Measurements from ENCODE around the gene DSG3.

DSG3 gene

DNA sequence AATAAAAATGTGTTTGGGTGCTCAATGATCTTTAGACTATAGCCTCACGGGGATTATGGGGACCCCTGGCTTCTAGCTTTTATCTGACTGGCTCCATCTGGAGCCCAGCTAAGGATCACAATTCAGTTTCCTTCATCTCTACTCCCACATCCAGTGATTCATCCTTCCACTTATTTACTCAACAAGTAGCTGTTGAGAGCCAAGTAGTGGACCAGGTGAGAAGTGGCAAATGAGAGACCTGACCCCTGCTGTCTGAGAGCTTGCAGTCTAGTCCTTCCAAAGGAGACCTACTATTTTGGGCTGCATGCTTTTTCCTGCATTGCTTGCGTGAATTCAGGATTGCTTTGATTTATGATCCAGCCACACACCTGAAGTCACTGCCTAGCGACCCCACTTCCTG, 10.7 kb upstream of the DSG3 start:
- no peak for DNase-seq

DNA sequence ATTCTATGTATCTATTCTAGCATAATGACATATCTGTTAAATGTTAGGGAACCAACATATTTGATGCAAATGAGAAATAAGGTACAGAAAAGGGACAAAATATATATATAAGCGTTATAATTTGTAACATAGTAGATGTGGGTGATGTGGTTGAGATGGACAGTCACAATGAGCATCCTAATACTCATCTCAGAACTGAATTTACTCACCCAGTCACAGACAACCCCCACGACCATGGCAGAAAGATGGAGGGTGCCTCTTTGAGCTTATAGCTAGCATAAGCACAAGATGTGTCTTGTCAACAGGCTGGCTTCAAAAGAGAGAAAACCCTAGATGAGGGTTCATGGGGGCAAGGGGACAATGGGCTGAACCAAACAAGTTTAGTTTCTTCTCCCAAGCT, 9.1 kb upstream of the DSG3 start:
- no peak for DNase-seq

GRCh38 chr18:31439807-31440325, 7.7 kb upstream of the DSG3 start:
- DNase-seq = no peak

GRCh38 chr18:31440787-31441186, 6.8 kb upstream of the DSG3 start:
- DNase-seq = no peak

DNA sequence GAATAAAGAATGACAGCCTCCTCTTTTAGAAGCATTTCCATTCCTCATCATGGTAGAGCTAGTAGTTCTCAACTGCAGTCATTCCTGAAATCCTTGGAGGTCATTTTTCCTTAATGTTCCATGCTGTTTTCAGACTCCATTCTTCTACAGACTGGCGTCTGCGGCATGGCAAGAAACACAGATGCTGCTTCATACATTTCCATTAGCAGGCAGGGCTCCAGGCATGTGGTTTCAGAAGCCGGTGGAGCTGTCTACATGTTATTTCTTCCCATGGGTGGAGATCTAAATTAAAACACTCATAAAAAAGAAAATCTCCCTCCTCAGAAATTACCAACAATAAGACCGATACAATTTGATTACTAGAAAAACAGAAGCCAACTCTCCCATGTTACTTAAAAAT, 6.0 kb upstream of the DSG3 start:
- no peak for DNase-seq

- DNase-seq = no peak
These were observed 3.4 kb upstream of the DSG3 start for GRCh38 chr18:31444142-31444541.

GRCh38 chr18:31445908-31446307, 1.6 kb upstream of the DSG3 start:
- no peak for DNase-seq

GRCh38 chr18:31446854-31447253, 687 bp upstream of the DSG3 start:
- no peak for DNase-seq

DNA sequence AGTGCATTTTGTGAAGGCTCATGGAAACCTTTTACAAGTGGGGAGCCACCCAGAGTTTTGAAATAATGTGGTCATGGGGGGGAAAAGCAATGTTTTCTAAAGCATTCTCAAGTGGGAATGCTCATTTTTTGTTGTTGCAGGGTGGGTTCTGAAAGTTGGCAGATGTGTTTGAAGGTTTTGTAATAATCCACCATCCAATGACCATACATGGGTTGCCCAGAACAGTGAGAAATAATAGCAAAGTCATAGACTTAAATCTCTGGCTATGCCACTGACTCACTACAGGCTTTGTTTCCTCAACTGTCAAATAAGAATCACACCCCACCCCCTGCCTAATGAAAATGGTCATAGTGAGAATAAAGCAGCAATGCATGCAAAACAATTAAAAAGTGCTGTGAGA, 2.9 kb downstream of the DSG3 start:
- DNase-seq = no peak

DNA sequence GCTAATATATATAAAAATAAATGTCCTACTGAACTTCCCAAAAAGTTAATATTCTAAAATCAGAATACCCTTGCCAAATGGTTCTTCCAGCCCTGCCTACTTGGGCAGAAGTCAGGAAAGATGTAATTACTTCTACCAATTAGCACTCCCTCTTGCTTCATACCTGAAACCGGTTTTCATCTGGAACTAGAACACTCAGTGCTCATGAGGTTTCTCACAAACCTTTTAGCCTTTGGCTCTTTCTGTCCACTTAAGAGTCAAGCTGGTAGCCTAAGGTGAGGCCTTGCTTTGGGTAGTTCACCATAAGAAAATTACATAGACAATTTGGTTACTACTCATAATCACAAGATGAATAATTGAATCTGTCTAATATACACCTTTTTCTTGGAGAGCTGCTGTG, 4.1 kb downstream of the DSG3 start:
- DNase-seq = no peak

GRCh38 chr18:31454066-31454708, 6.6 kb downstream of the DSG3 start:
- no peak for DNase-seq

DNA sequence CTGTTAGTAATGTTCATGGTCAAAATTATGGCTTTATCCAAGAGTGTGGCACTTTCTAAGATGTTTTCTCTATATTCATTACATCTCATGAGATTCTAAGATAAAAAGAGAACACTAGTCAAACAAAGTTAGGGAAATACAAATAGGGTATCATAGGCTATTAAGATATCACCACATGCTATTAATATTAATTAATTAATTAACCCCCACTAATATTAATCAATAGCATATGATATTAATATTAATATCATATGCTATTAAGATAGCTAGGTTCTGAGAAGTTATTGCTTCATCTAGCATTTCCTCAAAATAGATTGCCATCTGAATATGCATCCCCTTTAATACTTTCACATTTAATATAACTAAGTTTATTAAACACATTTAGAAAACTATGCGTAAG, 22.1 kb downstream of the DSG3 start:
- DNase-seq = no peak

DNA sequence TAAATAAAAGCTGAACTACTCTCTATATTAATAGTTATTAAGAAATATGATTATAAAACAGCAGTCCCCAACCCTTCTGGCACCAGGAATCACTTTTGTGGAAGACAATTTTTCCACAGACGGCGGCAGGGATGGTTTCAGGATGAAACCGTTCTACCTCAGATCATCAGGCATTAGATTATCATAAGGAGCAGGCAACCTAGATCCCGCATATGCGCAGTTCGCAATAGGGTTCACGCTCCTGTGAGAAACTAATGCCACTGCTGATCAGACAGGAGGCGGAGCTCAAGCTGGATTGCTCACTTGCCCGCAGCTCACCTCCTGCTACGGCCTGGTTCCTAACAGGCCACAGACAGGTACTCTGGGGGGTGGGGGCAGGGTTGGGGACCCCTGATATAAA, 31.1 kb downstream of the DSG3 start:
- DNase-seq = no peak

GRCh38 chr18:31482051-31482450, 34.5 kb downstream of the DSG3 start:
- no peak for DNase-seq

- no peak for DNase-seq
These were observed 35.9 kb downstream of the DSG3 start for GRCh38 chr18:31483396-31483795.

- no peak for DNase-seq
These were observed 36.9 kb downstream of the DSG3 start for GRCh38 chr18:31484461-31484860.

GRCh38 chr18:31486165-31486564, 38.6 kb downstream of the DSG3 start:
- no peak for DNase-seq

DNA sequence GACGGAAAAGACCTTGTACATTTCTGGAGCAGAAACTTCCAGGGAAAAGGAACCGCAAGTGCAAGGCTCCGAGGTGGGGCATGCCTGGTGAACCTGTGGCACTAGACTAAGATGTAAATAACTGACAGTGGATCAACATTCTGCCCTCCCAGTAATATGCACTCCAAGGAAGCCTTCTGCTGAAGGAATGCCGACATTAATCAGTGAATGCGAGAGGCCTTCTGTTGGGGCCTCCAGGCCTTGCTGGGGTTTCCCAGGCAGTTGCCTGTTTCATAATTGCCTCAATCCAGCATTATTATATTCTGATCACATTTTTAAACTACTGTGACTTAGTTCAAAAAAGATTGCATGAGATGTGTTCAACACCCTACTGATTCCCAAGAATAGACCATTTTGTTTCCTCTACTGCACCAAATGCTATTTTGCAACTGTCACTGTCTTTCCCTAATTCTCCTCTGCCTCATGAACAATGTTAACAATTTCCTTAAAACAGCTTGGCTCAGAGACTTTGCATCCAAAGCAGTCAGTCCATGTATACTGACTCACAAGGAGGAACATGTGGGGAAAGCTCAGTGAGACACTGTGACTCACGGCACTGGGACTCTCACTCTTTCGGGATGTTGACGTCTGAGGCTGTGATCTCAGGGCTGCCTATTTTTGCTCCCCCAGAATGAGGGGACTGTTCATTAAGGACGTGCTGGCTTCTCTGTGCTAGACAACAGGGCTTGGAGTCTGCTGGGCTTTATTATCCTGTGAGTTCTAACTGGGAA, 39.9 kb downstream of the DSG3 start:
- DNase-seq = no peak

DNA sequence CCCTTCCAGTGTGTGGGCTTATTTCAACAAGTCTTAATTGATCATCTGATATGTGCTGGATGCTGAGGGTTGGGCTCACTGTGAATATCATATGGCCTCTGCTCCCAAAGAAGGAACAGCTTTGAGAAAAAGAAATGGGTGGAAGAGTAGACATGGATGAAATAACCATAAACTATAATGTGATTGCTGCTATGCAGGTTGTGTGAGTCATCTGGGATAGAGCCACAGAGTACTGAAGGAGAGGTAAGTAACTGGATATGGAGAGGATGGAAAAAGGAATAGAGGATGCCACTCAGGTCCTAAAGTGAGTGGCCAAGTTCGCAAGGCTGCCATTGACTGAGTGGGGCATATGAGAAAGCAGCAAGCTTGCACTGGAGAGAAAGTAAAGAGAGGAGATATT, 41.8 kb downstream of the DSG3 start:
- DNase-seq = no peak

- DNase-seq = no peak
These were observed 42.8 kb downstream of the DSG3 start for GRCh38 chr18:31490387-31490786.

- no peak for DNase-seq
These were observed 43.3 kb downstream of the DSG3 start for GRCh38 chr18:31490833-31491232.

DNA sequence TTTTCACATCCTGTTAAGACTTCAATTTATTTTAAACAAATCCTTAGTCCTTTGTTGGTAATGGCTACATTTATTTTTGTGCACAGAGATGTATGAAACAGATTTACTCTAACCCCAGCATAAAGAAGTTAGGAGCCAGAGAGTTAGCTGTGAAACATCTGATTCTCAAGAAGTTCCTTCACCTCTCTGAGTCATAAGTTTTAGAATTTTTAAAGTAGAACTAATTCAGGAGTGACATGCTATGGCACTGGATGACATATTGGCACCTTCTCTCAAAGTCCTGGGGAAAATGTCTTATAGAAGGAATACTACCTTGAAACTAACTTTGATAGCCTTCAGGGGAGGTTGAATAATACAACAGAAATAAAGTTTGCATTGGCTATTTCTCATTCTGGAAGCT, 44.0 kb downstream of the DSG3 start:
- DNase-seq = no peak

DNA sequence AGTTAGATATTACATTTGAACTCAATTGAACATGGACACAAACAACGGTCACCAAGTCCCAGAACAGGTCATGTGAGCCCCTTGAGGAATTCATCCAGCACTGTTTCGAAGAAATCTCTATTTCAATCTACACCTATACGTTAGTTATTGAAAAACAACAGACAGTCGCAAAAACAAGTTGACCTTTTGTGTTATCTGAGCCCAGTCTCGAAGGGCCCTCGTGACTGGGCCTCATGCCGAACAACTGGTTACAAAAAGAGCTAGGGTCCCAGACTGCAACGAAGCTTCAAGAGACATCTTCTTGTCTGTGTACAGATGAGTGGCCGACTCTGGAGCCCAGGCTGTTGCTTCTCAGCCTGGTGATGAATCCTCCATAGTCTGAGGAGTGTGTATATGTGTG, 45.1 kb downstream of the DSG3 start:
- DNase-seq = no peak

GRCh38 chr18:31493171-31493570, 45.6 kb downstream of the DSG3 start:
- DNase-seq = no peak

GRCh38 chr18:31493941-31494340, 46.4 kb downstream of the DSG3 start:
- no peak for DNase-seq
